SK-N-SH (cell line): ENCODE data around the gene CHST9.

Experiments
- CHD2 ChIP-seq: fragments of 150-350 bp; IDR thresholded peaks from 2 replicates; pipeline ENCODE4 v1.6.1; 2018; ENCODE audit warnings: low read length; ENCODE audit not compliant: partially characterized antibody
- EP300 ChIP-seq, 2 experiments: IDR thresholded peaks; 2 replicates each; pipeline versions ENCODE4 v1.4.0 to v1.6.1; 2012; ENCODE audit warnings: borderline replicate concordance in 1 of 2, low read depth in 1 of 2, low read length in 1 of 2
- EZH2phosphoT487 ChIP-seq: fragments of 200-600 bp; sonication (generic); IDR thresholded peaks from 2 replicates; pipeline ENCODE4 v1.6.1; 2017; ENCODE audit warnings: low read depth, mixed run types, mild to moderate bottlenecking, antibody characterized with exemption, moderate library complexity, borderline replicate concordance
- FOXM1 ChIP-seq: IDR thresholded peaks from 2 replicates; pipeline ENCODE4 v1.4.0; 2012; ENCODE audit warnings: low read depth, mild to moderate bottlenecking
- JUND ChIP-seq: IDR thresholded peaks from 2 replicates; pipeline ENCODE4 v1.4.0; 2012
- NRF1 ChIP-seq: IDR thresholded peaks from 2 replicates; pipeline ENCODE4 v1.6.1; 2012; ENCODE audit warnings: low read depth, mild to moderate bottlenecking, low read length
- POLR2AphosphoS5 ChIP-seq: IDR thresholded peaks from 2 replicates; pipeline ENCODE4 v1.6.1; 2012; ENCODE audit warnings: low read depth, low read length
- SMC3 ChIP-seq: IDR thresholded peaks from 2 replicates; pipeline ENCODE4 v1.6.1; 2012; ENCODE audit warnings: low read depth, low read length, improper control_type of control experiment
- YY1 ChIP-seq: IDR thresholded peaks from 2 replicates; pipeline ENCODE4 v1.4.0; 2012; ENCODE audit warnings: low read depth, mild to moderate bottlenecking
- TF ChIP-seq, protein P1 (sequence below): fragments of 200-600 bp; sonication (generic); IDR thresholded peaks from 2 replicates; pipeline ENCODE4 v1.6.1; 2017; ENCODE audit warnings: antibody characterized with exemption, mild to moderate bottlenecking, moderate library complexity
- TF ChIP-seq, protein P2 (sequence below): fragments of 150-350 bp; IDR thresholded peaks from 2 replicates; pipeline ENCODE4 v1.6.1; 2016; ENCODE audit warnings: mild to moderate bottlenecking, low read depth, low read length
- TF ChIP-seq, protein P3 (sequence below): IDR thresholded peaks from 2 replicates; pipeline ENCODE4 v1.4.0; 2012; ENCODE audit warnings: low read depth, borderline replicate concordance
- TF ChIP-seq, protein P4 (sequence below): fragments of 150-350 bp; IDR thresholded peaks from 2 replicates; pipeline ENCODE4 v1.6.1; 2017; ENCODE audit warnings: antibody characterized with exemption, low read length, low read depth, borderline replicate concordance

DNA sequence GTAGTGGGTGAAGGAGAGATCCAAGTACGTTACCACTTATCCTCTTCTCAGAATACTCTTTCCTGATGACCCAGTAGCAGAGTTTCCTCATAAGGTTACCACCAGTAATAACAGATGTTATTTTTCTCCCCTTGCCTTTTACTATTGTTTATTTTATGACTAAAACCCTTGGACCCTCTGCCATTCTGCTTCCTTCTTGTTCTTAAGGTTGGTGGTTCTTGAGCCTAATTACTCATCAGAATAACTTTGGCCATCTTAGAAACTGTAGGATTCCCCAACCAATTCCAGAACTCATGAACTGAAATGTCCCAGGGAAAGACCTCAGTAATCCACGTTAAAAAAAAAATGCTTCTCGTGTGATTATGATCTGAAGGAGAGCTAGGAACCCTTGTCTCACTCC lies 64.9 kb downstream of the CHST9 start:
- TF ChIP-seq, protein P1, sequence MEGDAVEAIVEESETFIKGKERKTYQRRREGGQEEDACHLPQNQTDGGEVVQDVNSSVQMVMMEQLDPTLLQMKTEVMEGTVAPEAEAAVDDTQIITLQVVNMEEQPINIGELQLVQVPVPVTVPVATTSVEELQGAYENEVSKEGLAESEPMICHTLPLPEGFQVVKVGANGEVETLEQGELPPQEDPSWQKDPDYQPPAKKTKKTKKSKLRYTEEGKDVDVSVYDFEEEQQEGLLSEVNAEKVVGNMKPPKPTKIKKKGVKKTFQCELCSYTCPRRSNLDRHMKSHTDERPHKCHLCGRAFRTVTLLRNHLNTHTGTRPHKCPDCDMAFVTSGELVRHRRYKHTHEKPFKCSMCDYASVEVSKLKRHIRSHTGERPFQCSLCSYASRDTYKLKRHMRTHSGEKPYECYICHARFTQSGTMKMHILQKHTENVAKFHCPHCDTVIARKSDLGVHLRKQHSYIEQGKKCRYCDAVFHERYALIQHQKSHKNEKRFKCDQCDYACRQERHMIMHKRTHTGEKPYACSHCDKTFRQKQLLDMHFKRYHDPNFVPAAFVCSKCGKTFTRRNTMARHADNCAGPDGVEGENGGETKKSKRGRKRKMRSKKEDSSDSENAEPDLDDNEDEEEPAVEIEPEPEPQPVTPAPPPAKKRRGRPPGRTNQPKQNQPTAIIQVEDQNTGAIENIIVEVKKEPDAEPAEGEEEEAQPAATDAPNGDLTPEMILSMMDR, result no peak
- no peak for TF ChIP-seq EP300 (IDR thresholded peaks at IDR 0.05; ENCODE audit: borderline replicate concordance in 1 of 2, low read depth in 1 of 2, low read length in 1 of 2)
- no peak for TF ChIP-seq POLR2AphosphoS5
- no peak for TF ChIP-seq JUND
- no peak for TF ChIP-seq EZH2phosphoT487
- TF ChIP-seq SMC3, result no peak
- TF ChIP-seq, protein P2, sequence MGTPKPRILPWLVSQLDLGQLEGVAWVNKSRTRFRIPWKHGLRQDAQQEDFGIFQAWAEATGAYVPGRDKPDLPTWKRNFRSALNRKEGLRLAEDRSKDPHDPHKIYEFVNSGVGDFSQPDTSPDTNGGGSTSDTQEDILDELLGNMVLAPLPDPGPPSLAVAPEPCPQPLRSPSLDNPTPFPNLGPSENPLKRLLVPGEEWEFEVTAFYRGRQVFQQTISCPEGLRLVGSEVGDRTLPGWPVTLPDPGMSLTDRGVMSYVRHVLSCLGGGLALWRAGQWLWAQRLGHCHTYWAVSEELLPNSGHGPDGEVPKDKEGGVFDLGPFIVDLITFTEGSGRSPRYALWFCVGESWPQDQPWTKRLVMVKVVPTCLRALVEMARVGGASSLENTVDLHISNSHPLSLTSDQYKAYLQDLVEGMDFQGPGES, result no peak
- no peak for TF ChIP-seq FOXM1
- TF ChIP-seq, protein P3, sequence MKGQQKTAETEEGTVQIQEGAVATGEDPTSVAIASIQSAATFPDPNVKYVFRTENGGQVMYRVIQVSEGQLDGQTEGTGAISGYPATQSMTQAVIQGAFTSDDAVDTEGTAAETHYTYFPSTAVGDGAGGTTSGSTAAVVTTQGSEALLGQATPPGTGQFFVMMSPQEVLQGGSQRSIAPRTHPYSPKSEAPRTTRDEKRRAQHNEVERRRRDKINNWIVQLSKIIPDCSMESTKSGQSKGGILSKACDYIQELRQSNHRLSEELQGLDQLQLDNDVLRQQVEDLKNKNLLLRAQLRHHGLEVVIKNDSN, result no peak
- TF ChIP-seq CHD2, result no peak
- TF ChIP-seq NRF1, result no peak
- TF ChIP-seq YY1, result no peak
- TF ChIP-seq, protein P4, sequence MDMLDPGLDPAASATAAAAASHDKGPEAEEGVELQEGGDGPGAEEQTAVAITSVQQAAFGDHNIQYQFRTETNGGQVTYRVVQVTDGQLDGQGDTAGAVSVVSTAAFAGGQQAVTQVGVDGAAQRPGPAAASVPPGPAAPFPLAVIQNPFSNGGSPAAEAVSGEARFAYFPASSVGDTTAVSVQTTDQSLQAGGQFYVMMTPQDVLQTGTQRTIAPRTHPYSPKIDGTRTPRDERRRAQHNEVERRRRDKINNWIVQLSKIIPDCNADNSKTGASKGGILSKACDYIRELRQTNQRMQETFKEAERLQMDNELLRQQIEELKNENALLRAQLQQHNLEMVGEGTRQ, result no peak
